Psoas muscle (tissue), 8 donors: Measurements from ENCODE around the gene GRPR. TPM values are rescaled to one million over a fixed set of nuclear protein-coding genes. Genes with fewer than 3 reads are reported as not detected.

Experiments
- ATAC-seq, 4 donors: fragments of 200-7000 bp; cut with Tn5 transposase; one replicate each; pipeline ENCODE4 v1.9.1; 2020; ENCODE audit warnings: moderate library complexity in 3 of 4, mild to moderate bottlenecking in 2 of 4
- DNase-seq, 2 donors: peaks; one replicate each; pipeline ENCODE4 v3.0.0-alpha.2; 2020
- H3K27ac ChIP-seq: fragments of 200-600 bp; one replicate; pipeline ENCODE4 v1.8.0; 2022
- H3K27me3 ChIP-seq, 3 donors: fragments of 200-600 bp in 1 of 3; one replicate each; pipeline versions ENCODE4 v1.6.1 to v1.8.0; 2013 to 2022; ENCODE audit warnings: low read length in 2 of 3, mild to moderate bottlenecking in 2 of 3, moderate library complexity in 1 of 3; ENCODE audit not compliant: insufficient read depth in 3 of 3
- H3K36me3 ChIP-seq, 2 donors: fragments of 200-600 bp in 1 of 2; one replicate each; pipeline versions ENCODE4 v1.6.1 to v1.8.0; 2013 to 2022; ENCODE audit warnings: low read depth in 1 of 2, mild to moderate bottlenecking in 1 of 2, moderate library complexity in 1 of 2; ENCODE audit not compliant: insufficient read depth in 1 of 2
- H3K4me1 ChIP-seq: fragments of 200-600 bp; one replicate; pipeline ENCODE4 v1.8.0; 2022
- H3K4me3 ChIP-seq: fragments of 200-600 bp; one replicate; pipeline ENCODE4 v1.8.0; 2022; ENCODE audit warnings: mild to moderate bottlenecking
- H3K9me3 ChIP-seq: fragments of 200-600 bp; one replicate; pipeline ENCODE4 v1.8.0; 2022
- CTCF ChIP-seq: fragments of 200-600 bp; IDR thresholded peaks from one replicate; pipeline ENCODE4 v1.8.0; 2022; ENCODE audit warnings: antibody characterized with exemption
- WGBS, 3 donors: extraction: QIAGEN DNeasy Blood & Tissue Kit; methylation state at CpG; one replicate each; pipeline versions ENCODE4 v1.1.6 to v1.1.7; 2013; 5-methylcytosine and 5-hydroxymethylcytosine counted together
- intact Hi-C, 2 donors: fragments of 100-400 bp; cut with DNase I; formaldehyde crosslinking; loops; one replicate each; pipeline versions ENCODE4 v1.11.0 to v1.14.2; 2022
- polyA plus RNA-seq, 3 donors: library from polyadenylated mRNA; stranded (reverse); fragments of 200-250 nt; gene quantifications; one replicate each; pipeline ENCODE4 v1.2.3, GENCODE V29; 2013
- total RNA-seq, 4 donors: library from RNA; stranded (reverse); fragmentation: NEBNext Ultra II Directional in 2 of 4; extraction: Animal tissue kit (Norgen Biotek cat#: 25700) in 2 of 4; gene quantifications; one replicate each; pipeline versions ENCODE4 v1.2.1 to v1.2.4, GENCODE V29; 2021 to 2023
- donor health status: healthy with polysubstance abuse.
- donor health status: DM: no; HTN: no; CAD: no; lungs with moderate emphysema.
- donor health status: Bipolar disorder and iron deficiency.
- donor health status: healthy.
- donor health status: DM: yes; HTN: yes; CAD: no.
- donor health status: DM: no; HTN: no; CAD: no.
- donor health status: DM: no; HTN: no; CAD: no.
- donor health status: DM: yes; HTN: yes; CAD: no.

The GRPR gene
- total and polyA plus RNA-seq, 7 donors = 0.05 to 0.60 (median 0.33) TPM; not detected in 1

DNA sequence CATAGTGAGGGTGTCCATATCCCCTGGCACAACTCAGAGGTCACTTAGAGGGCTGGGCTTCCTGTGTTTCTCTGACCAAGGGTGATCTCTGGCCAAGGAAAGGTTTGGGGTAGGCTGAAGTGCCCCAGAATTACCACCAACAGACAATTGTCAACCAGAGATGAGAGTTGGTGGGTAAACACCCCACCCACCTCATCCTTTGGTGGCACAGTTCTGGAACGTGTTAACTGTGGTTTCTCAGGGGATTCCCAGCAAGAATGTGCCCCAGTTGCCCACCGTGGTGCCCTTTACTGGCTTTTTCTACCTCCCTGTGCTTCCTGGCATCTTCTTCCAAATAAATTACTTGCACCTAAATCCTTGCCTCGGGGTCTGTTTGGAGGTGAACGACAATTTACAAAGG is 17.1 kb downstream of the GRPR start:
- WGBS, 3 donors = 47 to 52% (median 50%) methylated on average over 4 of the region's 4 CpGs
- H3K4me1 ChIP-seq = no peaks in the 10 kb centered on the region
- H3K4me3 ChIP-seq = no peak overlapping the region
- no peak overlapping the region for H3K27ac ChIP-seq
- TF ChIP-seq CTCF = no peak
- ATAC-seq (no peak), DNase-seq (no peak)
- peaks cover 0 to 18% (median 0%) of the 10 kb centered on the region in 3 donors for H3K27me3 ChIP-seq
- no peaks in the 10 kb centered on the region for H3K9me3 ChIP-seq
- no peaks in the 10 kb centered on the region for H3K36me3 ChIP-seq
- intact Hi-C loops = loop anchor here in 1 of 2 donors (5.0 kb wide), 1 partner anchor 137 kb away; no protein-coding TSS in a partner anchor

DNA sequence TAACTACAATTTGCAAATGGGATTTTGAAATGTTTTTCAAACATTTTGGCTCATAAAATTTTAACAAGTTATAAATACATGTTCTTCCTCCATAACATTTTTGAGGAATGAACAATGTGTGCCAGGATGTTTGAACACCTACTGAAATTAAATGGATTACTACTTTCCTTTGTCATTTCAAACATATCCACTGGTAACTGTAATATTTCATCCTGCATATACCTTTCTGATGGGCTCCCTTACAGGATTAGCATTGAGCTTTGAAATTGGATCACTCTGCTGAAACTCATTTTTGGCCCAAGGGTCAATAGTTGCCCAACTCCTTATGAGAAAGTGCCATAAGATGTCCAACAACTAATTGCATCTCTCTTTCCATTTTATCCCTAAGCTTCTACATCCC is 17.6 kb downstream of the GRPR start:
- Histone ChIP-seq H3K27ac (no peak overlapping the region), H3K9me3 (no peaks in the 10 kb centered on the region), H3K27me3 (peaks cover 0 to 22% (median 0%) of the 10 kb centered on the region in 3 donors), H3K4me3 (no peak overlapping the region), H3K4me1 (no peaks in the 10 kb centered on the region), H3K36me3 (no peaks in the 10 kb centered on the region)
- intact Hi-C loops = loop anchor here in 1 of 2 donors (5.0 kb wide), 1 partner anchor 136 kb away; no protein-coding TSS in a partner anchor
- TF ChIP-seq CTCF = no peak
- DNase-seq (no peak), ATAC-seq (no peak)

DNA sequence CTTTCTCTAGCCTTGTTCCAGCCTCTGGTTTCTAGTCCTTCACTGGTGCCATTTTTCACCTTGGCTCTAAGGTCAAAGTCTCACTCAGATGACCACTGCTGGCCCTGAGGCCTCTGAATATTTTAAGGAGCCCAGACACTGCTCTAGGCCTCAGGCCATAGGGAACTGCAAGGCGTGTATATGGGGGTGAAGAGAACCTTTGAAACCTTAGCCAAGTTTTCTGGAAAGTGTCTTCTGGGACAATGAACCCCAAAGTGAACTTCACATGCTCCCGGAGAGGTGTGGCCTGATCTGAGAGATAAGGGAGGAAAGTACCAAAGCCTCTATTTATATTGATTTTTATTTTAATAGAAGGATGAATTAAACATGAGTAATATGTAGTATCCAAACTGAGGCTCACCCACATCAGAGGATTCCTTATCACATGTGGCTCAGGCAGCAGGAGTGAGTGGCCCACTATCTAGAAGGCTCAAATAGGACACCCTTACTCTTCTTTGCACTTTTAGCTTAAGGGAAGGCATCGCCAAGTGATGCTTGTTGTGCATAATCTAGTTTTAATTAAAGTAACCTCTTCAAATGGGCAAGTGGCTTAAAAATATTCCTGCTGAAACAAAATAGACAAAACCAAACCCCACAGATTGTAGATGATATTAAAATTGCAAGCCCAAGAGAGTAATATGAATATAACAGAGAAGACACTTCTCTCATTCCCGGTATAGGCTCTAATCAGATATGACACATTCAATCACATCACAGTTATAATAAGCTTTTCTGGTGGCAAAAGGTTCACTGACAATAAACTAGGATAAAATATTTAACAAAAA is 18.3 kb downstream of the GRPR start:
- WGBS, 3 donors = 82 to 91% (median 89%) methylated on average over 4 of the region's 4 CpGs
- intact Hi-C loops = loop anchor here in 1 of 2 donors (5.0 kb wide), 1 partner anchor 136 kb away; no protein-coding TSS in a partner anchor
- Histone ChIP-seq H3K4me1 (no peaks in the 10 kb centered on the region), H3K27ac (no peak overlapping the region), H3K9me3 (no peaks in the 10 kb centered on the region), H3K36me3 (no peaks in the 10 kb centered on the region), H3K27me3 (peaks cover 0 to 26% (median 0%) of the 10 kb centered on the region in 3 donors), H3K4me3 (no peak overlapping the region)
- no peak for TF ChIP-seq CTCF
- ATAC-seq = no peak
- no peak for DNase-seq

- H3K36me3 ChIP-seq = no peaks in the 10 kb centered on the region
- H3K27ac ChIP-seq = no peak overlapping the region
- no peak for ATAC-seq
- intact Hi-C loops = loop anchor here in 1 of 2 donors (5.0 kb wide), 1 partner anchor 135 kb away; no protein-coding TSS in a partner anchor
- no peaks in the 10 kb centered on the region for H3K9me3 ChIP-seq
- H3K4me3 ChIP-seq = no peak overlapping the region
- no peaks in the 10 kb centered on the region for H3K4me1 ChIP-seq
- DNase-seq = no peak
- TF ChIP-seq CTCF = no peak
- H3K27me3 ChIP-seq = peaks cover 0 to 27% (median 0%) of the 10 kb centered on the region in 3 donors
Measured at GRCh38 chrX:16142246-16142558, 18.8 kb downstream of the GRPR start.
